ENCODE data around the gene MAPKAP1.

DNA sequence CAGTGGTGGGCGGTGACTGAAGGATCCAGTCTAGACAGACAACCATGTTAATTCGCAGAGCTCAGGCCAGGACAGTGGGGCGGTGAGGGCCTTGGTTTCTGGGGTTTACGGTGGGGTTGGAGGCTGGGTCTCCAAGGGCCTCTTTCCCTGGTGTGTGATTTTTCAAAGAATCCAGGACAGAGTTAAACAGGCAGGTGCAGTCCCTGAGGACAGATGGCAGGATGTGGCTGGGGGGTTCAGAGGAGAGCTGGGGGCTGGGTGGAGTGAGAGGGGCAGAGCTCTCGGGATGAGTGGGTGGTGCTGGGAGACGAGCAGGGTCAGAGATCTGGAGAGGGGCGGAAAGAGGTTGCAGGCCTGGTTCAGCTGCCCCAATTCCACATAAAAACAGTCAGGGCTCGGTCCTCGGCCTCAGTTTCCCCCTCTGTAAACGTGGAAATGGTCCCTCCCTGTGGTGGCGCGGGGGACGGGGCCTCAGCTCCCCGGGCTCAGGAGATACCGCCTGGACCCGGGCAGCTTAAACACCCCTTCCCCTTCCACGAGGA is 299.5 kb downstream of the MAPKAP1 start:
- no peak for TF ChIP-seq POLR2AphosphoS5 (IDR thresholded peaks at IDR 0.05; ENCODE audit: borderline replicate concordance, low read depth, low read length)
- no peak for TF ChIP-seq EZH2 (IDR thresholded peaks at IDR 0.05)
- TF ChIP-seq FOXP2 (optimal IDR thresholded peaks at IDR 0.05; ENCODE audit: control extremely low read depth, extremely low read length, insufficient read depth): no peak
